Keratinocyte (primary cell): ENCODE data around the gene TADA3. TPM values are rescaled to one million over a fixed set of nuclear protein-coding genes. Genes with fewer than 3 reads are reported as not detected.

Source experiments
- DNase-seq: peaks from one replicate; pipeline ENCODE4 v3.0.0-alpha.2; 2011; ENCODE audit warnings: low read depth, missing footprints, low spot score
- FAIRE-seq: peaks from 2 replicates; lab custom pipeline; 2011; peaks lifted over from hg19 to GRCh38; lab: Jason Lieb, UNC
- H2AFZ ChIP-seq: 2 replicates; pipeline ENCODE4 v1.6.0; 2012; ENCODE audit warnings: low read length, control low read depth, inconsistent platforms; ENCODE audit not compliant: control insufficient read depth
- H3K27ac ChIP-seq: 2 replicates; pipeline ENCODE4 v1.5.1; 2011; ENCODE audit warnings: low read length; ENCODE audit not compliant: control insufficient read depth, insufficient read depth
- H3K27me3 ChIP-seq: 3 replicates; pipeline ENCODE4 v1.6.0; 2011; ENCODE audit warnings: low read length; ENCODE audit not compliant: control insufficient read depth, insufficient read depth; ENCODE audit errors: extremely low read depth
- H3K36me3 ChIP-seq, 2 experiments: 2 replicates in 1 of 2; 3 replicates in 1 of 2; pipeline ENCODE4 v1.5.1; 2011; ENCODE audit warnings: low read length in 2 of 2, mild to moderate bottlenecking in 1 of 2; ENCODE audit not compliant: control insufficient read depth in 2 of 2, insufficient read depth in 2 of 2; ENCODE audit errors: extremely low read depth in 1 of 2
- H3K4me1 ChIP-seq: 3 replicates; pipeline ENCODE4 v1.5.1; 2011; ENCODE audit warnings: low read length; ENCODE audit not compliant: control insufficient read depth, insufficient read depth; ENCODE audit errors: extremely low read depth
- H3K4me2 ChIP-seq: 3 replicates; pipeline ENCODE4 v1.6.0; 2011; ENCODE audit warnings: low read depth, low read length; ENCODE audit not compliant: control insufficient read depth, insufficient read depth; ENCODE audit errors: extremely low read depth
- H3K4me3 ChIP-seq, 3 experiments: fragments of 200-600 bp in 1 of 3; sonication (generic) in 1 of 3; 2 replicates in 2 of 3; 3 replicates in 1 of 3; pipeline ENCODE4 v1.5.1; 2011 to 2016; ENCODE audit warnings: low read length in 3 of 3, mild to moderate bottlenecking in 3 of 3, control low read depth in 2 of 3, inconsistent platforms in 1 of 3, low read depth in 1 of 3, mixed read lengths in 1 of 3, mixed run types in 1 of 3, moderate library complexity in 1 of 3; ENCODE audit not compliant: control insufficient read depth in 2 of 3, insufficient read depth in 2 of 3; ENCODE audit errors: extremely low read depth in 1 of 3
- H3K79me2 ChIP-seq: 2 replicates; pipeline ENCODE4 v1.6.0; 2012; ENCODE audit warnings: low read length; ENCODE audit not compliant: control insufficient read depth, insufficient read depth
- H3K9ac ChIP-seq: 3 replicates; pipeline ENCODE4 v1.6.0; 2011; ENCODE audit warnings: low read length; ENCODE audit not compliant: control insufficient read depth, insufficient read depth; ENCODE audit errors: extremely low read depth
- H3K9me1 ChIP-seq: 3 replicates; pipeline ENCODE4 v1.6.0; 2011; ENCODE audit warnings: low read length; ENCODE audit not compliant: control insufficient read depth, insufficient read depth; ENCODE audit errors: extremely low read depth
- H3K9me3 ChIP-seq: 2 replicates; pipeline ENCODE4 v1.5.1; 2012; ENCODE audit warnings: low read depth, low read length; ENCODE audit not compliant: control insufficient read depth
- H4K20me1 ChIP-seq: 3 replicates; pipeline ENCODE4 v1.6.0; 2011; ENCODE audit warnings: low read length; ENCODE audit not compliant: control insufficient read depth, insufficient read depth; ENCODE audit errors: extremely low read depth
- EZH2 ChIP-seq: IDR thresholded peaks from one replicate; pipeline ENCODE4 v1.6.1; 2012; ENCODE audit warnings: inconsistent platforms, mild to moderate bottlenecking, low read length, moderate library complexity
- dilution Hi-C: fragments of 300-500 bp; cut with MboI; formaldehyde crosslinking; loops from one replicate; pipeline ENCODE4 v1.7.0; 2020; ENCODE audit warnings: low sequenced_read_pairs; ENCODE audit not compliant: extremely low pct_ligation_motif_present
- polyA plus RNA-seq, 5 experiments: library from polyadenylated mRNA; depleted of rRNA in 3 of 5; stranded (reverse) in 3 of 5; stranded (forward) in 1 of 5; unstranded in 1 of 5; fragments of >200 nt; gene quantifications; 1 replicate in 1 of 5; 2 replicates in 3 of 5; 3 replicates in 1 of 5; pipeline versions ENCODE4 v1.2.1 to v1.2.3, GENCODE V29; 2011 to 2012; ENCODE audit warnings: missing spikeins in 2 of 5, low read depth in 1 of 5, low replicate concordance in 1 of 5
- TF ChIP-seq, protein P1 (sequence below), 3 experiments: IDR thresholded peaks in 1 of 3; conservative IDR thresholded peaks in 1 of 3; optimal IDR thresholded peaks in 1 of 3; 2 replicates in 2 of 3; 3 replicates in 1 of 3; pipeline versions ENCODE3 to v1.5.1; 2011; ENCODE audit warnings: low read length in 3 of 3, mild to moderate bottlenecking in 3 of 3, moderate library complexity in 2 of 3, control low read depth in 1 of 3, inconsistent platforms in 1 of 3; ENCODE audit not compliant: insufficient read depth in 2 of 3; ENCODE audit errors: extremely low read depth in 1 of 3

The TADA3 gene
- polyA plus RNA-seq, 1 donor (not counting 4 experiments of a cell fraction or from before 2014, with no cell fraction given) = 29.6 TPM

DNA sequence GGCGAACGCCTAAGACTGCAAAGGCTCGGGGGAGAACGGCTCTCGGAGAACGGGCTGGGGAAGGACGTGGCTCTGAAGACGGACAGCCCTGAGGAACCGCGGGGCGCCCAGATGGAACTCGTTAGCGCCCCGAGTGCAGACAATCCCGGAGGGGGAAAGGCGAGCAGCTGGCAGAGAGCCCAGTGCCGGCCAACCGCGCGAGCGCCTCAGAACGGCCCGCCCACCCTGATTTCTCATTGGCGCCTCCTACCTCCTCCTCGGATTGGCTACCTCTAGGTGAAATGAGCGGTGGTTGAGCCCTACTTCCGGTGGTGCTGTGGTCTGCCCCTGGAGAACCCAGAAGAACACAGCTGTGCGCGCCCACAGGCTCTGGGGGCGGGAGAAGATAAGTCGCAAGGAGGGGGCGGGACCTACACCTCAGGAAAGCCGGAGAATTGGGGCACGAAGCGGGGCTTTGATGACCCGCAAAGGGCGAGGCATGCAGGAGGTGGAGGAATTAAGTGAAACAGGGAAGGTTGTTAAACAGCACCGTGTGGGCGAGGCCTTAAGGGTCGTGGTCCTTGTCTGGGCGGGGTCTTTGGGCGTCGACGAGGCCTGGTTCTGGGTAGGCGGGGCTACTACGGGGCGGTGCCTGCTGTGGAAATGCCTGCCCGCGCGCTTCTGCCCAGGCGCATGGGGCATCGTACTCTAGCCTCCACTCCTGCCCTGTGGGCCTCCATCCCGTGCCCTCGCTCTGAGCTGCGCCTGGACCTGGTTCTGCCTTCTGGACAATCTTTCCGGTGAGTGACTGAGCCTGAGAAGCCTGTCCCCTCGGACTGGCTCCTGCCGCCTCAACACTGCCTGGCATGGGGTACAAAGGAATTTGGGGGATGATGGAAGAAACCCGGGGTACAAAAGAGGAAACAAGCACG is 42.4 kb downstream of the TADA3 start, which contains the start of gene OGG1:
Gene OGG1 (plus strand): TSS at position 308 of the 911 bp plus-strand sequence. CDS start 335 bp downstream, at position 643.
- Histone ChIP-seq H3K9me1 (no peaks in the 10 kb centered on the region), H3K4me1 (peaks cover 21% of the 10 kb centered on the region), H3K36me3 (peaks cover 15 to 24% of the 10 kb centered on the region in 2 experiments), H4K20me1 (no peaks in the 10 kb centered on the region), H3K9ac (peak within 1 kb of the TSS; percentile 73), H3K27me3 (no peaks in the 10 kb centered on the region), H3K4me3 (peak within 1 kb of the TSS; percentile 55 to 85 (median 82)), H3K27ac (peak within 1 kb of the TSS; percentile 61), H3K4me2 (peak within 1 kb of the TSS; percentile 89), H2AFZ (peak within 1 kb of the TSS; percentile 94), H3K79me2 (peaks cover 4% of the 10 kb centered on the region), H3K9me3 (no peaks in the 10 kb centered on the region)
- FAIRE-seq (no peak), DNase-seq (peak; percentile 88)
- TF ChIP-seq EZH2 = no peak
- TF ChIP-seq, protein P1, sequence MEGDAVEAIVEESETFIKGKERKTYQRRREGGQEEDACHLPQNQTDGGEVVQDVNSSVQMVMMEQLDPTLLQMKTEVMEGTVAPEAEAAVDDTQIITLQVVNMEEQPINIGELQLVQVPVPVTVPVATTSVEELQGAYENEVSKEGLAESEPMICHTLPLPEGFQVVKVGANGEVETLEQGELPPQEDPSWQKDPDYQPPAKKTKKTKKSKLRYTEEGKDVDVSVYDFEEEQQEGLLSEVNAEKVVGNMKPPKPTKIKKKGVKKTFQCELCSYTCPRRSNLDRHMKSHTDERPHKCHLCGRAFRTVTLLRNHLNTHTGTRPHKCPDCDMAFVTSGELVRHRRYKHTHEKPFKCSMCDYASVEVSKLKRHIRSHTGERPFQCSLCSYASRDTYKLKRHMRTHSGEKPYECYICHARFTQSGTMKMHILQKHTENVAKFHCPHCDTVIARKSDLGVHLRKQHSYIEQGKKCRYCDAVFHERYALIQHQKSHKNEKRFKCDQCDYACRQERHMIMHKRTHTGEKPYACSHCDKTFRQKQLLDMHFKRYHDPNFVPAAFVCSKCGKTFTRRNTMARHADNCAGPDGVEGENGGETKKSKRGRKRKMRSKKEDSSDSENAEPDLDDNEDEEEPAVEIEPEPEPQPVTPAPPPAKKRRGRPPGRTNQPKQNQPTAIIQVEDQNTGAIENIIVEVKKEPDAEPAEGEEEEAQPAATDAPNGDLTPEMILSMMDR (optimal IDR thresholded peaks at IDR 0.05 in 1 of 3, IDR thresholded peaks at IDR 0.05 in 1 of 3, conservative IDR thresholded peaks at IDR 0.05 in 1 of 3; ENCODE audit: extremely low read depth in 1 of 3, insufficient read depth in 2 of 3, low read length in 3 of 3) = no peak
- dilution Hi-C loops = no loop called here

DNA sequence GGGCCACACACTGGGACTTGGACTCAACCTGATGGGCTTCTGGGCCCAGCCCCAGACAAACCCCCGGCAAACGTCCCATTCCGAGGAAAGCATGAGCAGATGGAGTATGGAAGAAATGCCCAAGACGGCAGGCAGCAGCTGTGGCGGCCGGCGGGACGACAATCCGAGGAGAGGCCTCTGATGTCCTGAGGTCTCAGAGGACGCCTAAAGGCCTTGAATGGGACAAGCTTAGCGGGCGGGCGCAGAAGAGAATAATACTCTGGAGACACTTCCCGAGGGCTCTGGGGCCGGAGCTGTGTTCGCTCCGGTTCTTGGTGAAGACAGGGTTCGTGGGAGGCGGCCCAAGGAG is 43.0 kb downstream of the TADA3 start:
- Histone ChIP-seq H3K9me1 (no peaks in the 10 kb centered on the region), H3K36me3 (peaks cover 22 to 30% of the 10 kb centered on the region in 2 experiments), H2AFZ (peak overlapping the region; percentile 94), H3K4me2 (peak overlapping the region; percentile 89), H3K4me1 (peaks cover 15% of the 10 kb centered on the region), H4K20me1 (no peaks in the 10 kb centered on the region), H3K9ac (peak overlapping the region; percentile 73), H3K79me2 (peaks cover 4% of the 10 kb centered on the region), H3K27me3 (no peaks in the 10 kb centered on the region), H3K27ac (peak overlapping the region; percentile 61), H3K9me3 (no peaks in the 10 kb centered on the region), H3K4me3 (peak overlapping the region; percentile 55 to 85 (median 82))
- dilution Hi-C loops = no loop called here
- no peak for TF ChIP-seq EZH2
- FAIRE-seq (no peak), DNase-seq (no peak)
